GM20000 (cell line): ENCODE results near the gene BRIP1.

Experiments
- DNase-seq: peaks from one replicate; pipeline ENCODE4 v3.0.0; 2012; ENCODE audit warnings: low spot score
- TF ChIP-seq, protein P1 (sequence below): IDR thresholded peaks from 2 replicates; pipeline ENCODE4 v1.5.1; 2012; ENCODE audit warnings: mild to moderate bottlenecking, control low read depth; ENCODE audit errors: extremely low read depth, missing control alignments

BRIP1 gene

GRCh38 chr17:61659437-61659836 lies 203.9 kb downstream of the BRIP1 start:
- no peak for DNase-seq
- TF ChIP-seq, protein P1, sequence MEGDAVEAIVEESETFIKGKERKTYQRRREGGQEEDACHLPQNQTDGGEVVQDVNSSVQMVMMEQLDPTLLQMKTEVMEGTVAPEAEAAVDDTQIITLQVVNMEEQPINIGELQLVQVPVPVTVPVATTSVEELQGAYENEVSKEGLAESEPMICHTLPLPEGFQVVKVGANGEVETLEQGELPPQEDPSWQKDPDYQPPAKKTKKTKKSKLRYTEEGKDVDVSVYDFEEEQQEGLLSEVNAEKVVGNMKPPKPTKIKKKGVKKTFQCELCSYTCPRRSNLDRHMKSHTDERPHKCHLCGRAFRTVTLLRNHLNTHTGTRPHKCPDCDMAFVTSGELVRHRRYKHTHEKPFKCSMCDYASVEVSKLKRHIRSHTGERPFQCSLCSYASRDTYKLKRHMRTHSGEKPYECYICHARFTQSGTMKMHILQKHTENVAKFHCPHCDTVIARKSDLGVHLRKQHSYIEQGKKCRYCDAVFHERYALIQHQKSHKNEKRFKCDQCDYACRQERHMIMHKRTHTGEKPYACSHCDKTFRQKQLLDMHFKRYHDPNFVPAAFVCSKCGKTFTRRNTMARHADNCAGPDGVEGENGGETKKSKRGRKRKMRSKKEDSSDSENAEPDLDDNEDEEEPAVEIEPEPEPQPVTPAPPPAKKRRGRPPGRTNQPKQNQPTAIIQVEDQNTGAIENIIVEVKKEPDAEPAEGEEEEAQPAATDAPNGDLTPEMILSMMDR = no peak

- DNase-seq = no peak
- TF ChIP-seq, protein P1 = no peak
These were observed 205.1 kb downstream of the BRIP1 start for GRCh38 chr17:61658183-61658582.

GRCh38 chr17:61657338-61657737 lies 206.0 kb downstream of the BRIP1 start:
- DNase-seq = no peak
- TF ChIP-seq, protein P1 = no peak

DNA sequence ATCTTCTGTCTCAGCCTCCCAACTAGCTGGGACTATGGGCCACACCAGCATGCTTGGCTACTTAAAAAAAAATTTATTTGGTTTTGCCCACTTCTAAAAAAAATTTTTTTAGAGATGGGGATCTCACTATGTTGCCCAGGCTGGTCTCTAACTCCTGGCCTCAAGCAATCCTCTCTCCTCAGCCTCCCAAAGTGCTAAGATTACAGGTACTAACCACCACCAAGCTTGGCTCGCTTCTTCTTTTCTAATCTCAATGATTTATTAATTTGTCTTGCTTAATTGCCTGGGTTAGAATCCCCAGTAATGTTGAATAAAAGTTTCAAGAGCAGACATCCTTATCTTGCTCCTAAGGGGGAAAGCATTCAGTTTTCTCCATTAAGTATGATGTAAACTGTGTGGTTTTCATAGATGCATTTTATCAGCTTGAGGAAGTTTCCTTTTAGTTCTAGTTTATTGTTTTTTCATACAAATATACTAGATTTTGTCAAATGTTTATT lies 206.6 kb downstream of the BRIP1 start:
- TF ChIP-seq, protein P1 = no peak
- no peak for DNase-seq

GRCh38 chr17:61650749-61651148 lies 212.6 kb downstream of the BRIP1 start:
- DNase-seq = no peak
- TF ChIP-seq, protein P1 = no peak

DNA sequence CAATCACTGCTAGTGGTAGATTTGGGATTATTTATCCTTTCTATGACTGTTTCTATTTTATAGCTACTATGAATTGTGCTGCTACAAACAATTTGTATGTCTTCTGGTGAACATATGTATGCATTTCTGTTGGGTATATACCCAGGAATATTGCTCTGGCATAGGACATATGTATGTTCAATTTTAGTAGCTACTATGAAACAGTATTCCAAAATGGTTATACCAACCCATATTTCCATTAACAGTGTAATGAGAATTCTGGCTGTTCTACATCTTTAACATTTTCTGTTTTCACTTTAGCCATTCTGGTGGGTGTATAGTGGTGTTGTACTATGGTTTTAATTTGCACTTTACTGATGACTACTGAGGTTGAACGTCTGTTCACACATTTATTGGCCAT lies 214.7 kb downstream of the BRIP1 start:
- no peak for DNase-seq
- TF ChIP-seq, protein P1 = no peak

DNA sequence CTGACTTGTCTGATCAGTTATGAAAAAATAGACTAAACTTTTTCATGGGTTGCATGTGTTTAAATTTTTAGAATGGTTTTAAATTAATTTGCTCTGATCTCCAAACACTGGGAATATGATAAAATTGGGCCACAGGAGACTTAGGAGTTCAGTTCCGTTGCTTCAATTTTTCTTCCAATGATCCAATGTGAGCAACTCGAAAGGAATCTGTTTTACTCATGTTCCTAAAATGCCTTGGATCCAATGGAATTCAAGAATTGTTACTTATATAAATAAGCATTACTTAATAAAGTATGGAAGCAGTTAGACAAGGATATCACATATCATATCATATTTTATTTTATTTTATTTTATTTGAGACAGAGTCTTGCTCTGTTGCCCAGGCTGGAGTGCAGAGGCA lies 216.3 kb downstream of the BRIP1 start:
- TF ChIP-seq, protein P1 = no peak
- DNase-seq = no peak
